HG03097 (cell line): ENCODE measurements around the gene NUP62.
"Not testable (repeated sequence)": the region's sequence is repeated elsewhere in the genome, so short reads cannot be mapped to it uniquely, and the experiment has no call there.

Source experiments
- ATAC-seq: cut with Tn5 transposase; IDR thresholded peaks from one replicate; pipeline ENCODE4 v1.9.1; 2021; ENCODE audit not compliant: unreplicated experiment, low FRiP score

The NUP62 gene

GRCh38 chr19:49952906-49953305 lies 23.6 kb upstream of the NUP62 start:
- ATAC-seq: no peak

- no peak for ATAC-seq
Measured at GRCh38 chr19:49952479-49952836, 23.2 kb upstream of the NUP62 start.

GRCh38 chr19:49951806-49952478 lies 22.6 kb upstream of the NUP62 start:
- ATAC-seq: no peak

GRCh38 chr19:49950956-49951526 lies 21.7 kb upstream of the NUP62 start:
- no peak for ATAC-seq

- no peak for ATAC-seq
Measured at GRCh38 chr19:49950590-49950948, 21.3 kb upstream of the NUP62 start.

- ATAC-seq: no peak
Measured at GRCh38 chr19:49949742-49950589, 20.7 kb upstream of the NUP62 start.

GRCh38 chr19:49946415-49946814 lies 17.1 kb upstream of the NUP62 start:
- no peak for ATAC-seq

- ATAC-seq: not testable (repeated sequence)
Measured at GRCh38 chr19:49944567-49944966, 15.3 kb upstream of the NUP62 start.

GRCh38 chr19:49940482-49940791 lies 11.1 kb upstream of the NUP62 start:
- ATAC-seq: no peak

GRCh38 chr19:49939721-49940481 lies 10.6 kb upstream of the NUP62 start:
- ATAC-seq: no peak

- ATAC-seq: no peak
Measured at GRCh38 chr19:49938662-49939061, 9.4 kb upstream of the NUP62 start.

- no peak for ATAC-seq
Measured at GRCh38 chr19:49937750-49938381, 8.6 kb upstream of the NUP62 start.

GRCh38 chr19:49936549-49936948 lies 7.2 kb upstream of the NUP62 start:
- no peak for ATAC-seq

- ATAC-seq: no peak
Measured at GRCh38 chr19:49933643-49934042, 4.3 kb upstream of the NUP62 start.

- ATAC-seq: no peak
Measured at GRCh38 chr19:49932731-49933131, 3.4 kb upstream of the NUP62 start.

GRCh38 chr19:49932041-49932451 lies 2.7 kb upstream of the NUP62 start:
- no peak for ATAC-seq

- no peak for ATAC-seq
Measured at GRCh38 chr19:49931293-49932040, 2.2 kb upstream of the NUP62 start.

GRCh38 chr19:49930483-49931011 lies 1.2 kb upstream of the NUP62 start:
- no peak for ATAC-seq

- ATAC-seq: peak; percentile 76
Measured at GRCh38 chr19:49929611-49930482, 543 bp upstream of the NUP62 start.
